Measurements from ENCODE around the gene TRIM66.

The TRIM66 gene

DNA sequence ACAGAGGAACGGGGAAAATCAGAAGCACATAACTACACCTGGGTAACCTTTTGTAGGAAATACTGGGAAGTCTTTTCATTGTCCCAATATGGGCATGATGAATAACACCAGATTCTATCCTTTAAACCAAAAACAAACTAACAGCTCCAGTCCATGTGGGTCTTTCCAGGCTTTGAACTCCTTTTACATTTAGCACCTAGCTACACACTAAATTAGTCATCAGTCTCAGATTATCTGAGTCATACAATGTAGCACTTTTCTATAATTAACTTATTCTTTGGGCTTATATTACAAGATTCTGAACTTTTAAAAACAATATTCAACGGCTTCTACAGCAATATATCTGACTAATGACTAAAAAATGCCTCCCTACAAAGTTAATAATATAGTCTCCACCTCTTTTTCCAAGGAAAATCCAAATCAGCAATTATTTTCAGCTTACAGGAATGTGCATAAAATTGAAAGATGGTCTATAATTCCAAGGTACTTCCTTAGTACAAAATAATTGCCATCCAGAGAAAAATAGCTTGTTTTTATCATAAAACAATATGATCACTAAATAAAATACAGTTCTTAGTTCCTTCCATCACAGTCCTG lies 114.8 kb downstream of the TRIM66 start:
- DNase-seq (ENCODE audit: low read depth in 2 of 2), result no peak

DNA sequence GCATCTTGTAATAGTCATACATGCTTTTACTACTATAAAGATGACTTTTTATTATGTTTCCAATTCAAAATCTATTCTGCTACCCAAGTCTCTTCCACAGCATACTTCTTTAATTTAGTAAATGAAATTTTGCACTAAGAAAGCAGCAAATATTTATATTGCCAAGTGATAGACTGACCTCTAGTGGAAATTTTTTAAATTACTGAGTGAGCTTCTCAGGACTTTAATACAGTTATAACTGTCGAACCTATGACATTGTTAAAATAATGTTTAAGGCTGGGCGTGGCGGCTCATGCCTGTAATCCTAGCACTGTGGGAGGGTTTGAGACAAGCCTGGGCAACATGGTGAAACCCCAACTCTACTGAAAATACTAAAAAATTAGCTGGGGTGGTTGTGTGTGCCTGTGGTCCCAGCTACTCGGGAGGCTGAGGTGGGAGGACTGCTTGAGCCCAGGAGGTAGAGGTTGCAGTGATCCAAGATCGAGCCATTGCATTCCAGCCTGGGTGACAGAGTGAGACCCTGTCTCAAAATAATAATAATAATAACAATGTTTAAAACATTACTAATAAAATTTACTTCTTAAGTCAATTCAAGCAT lies 115.8 kb downstream of the TRIM66 start:
- no peak for DNase-seq (ENCODE audit: low read depth in 2 of 2)

- no peak for DNase-seq (ENCODE audit: low read depth in 2 of 2)
Measured at GRCh38 chr11:8564526-8564925, 117.9 kb downstream of the TRIM66 start.

Data from activated CD4-positive, alpha-beta T cell treated with anti-CD3 and anti-CD28 coated beads for 24 hours (primary cell).